HG03575 (cell line): ENCODE data around the gene GLRA2.
"Not testable (repeated sequence)": the region's sequence is repeated elsewhere in the genome, so short reads cannot be mapped to it uniquely, and the experiment has no call there.

Source experiments
- ATAC-seq: cut with Tn5 transposase; IDR thresholded peaks from one replicate; pipeline ENCODE4 v1.9.1; 2021; ENCODE audit not compliant: unreplicated experiment, insufficient number of reproducible peaks, low FRiP score; ENCODE audit errors: extremely low read depth

GLRA2 gene

GRCh38 chrX:14590216-14590615 is 60.9 kb downstream of the GLRA2 start:
- ATAC-seq = no peak

- no peak for ATAC-seq
Measured at GRCh38 chrX:14590693-14591424, 61.5 kb downstream of the GLRA2 start.

- ATAC-seq = no peak
Measured at GRCh38 chrX:14591976-14592375, 62.6 kb downstream of the GLRA2 start.

GRCh38 chrX:14594521-14594920 is 65.2 kb downstream of the GLRA2 start:
- no peak for ATAC-seq

GRCh38 chrX:14598330-14598729 is 69.0 kb downstream of the GLRA2 start:
- ATAC-seq = no peak

GRCh38 chrX:14607446-14607985 is 78.2 kb downstream of the GLRA2 start:
- ATAC-seq = no peak

- ATAC-seq = not testable (repeated sequence)
Measured at GRCh38 chrX:14612450-14612849, 83.1 kb downstream of the GLRA2 start.

- no peak for ATAC-seq
Measured at GRCh38 chrX:14616301-14616700, 87.0 kb downstream of the GLRA2 start.

- ATAC-seq = no peak
Measured at GRCh38 chrX:14616836-14617235, 87.5 kb downstream of the GLRA2 start.

GRCh38 chrX:14618177-14618965 is 89.0 kb downstream of the GLRA2 start:
- no peak for ATAC-seq

- ATAC-seq = no peak
Measured at GRCh38 chrX:14630733-14631132, 101.4 kb downstream of the GLRA2 start.

- ATAC-seq = no peak
Measured at GRCh38 chrX:14641681-14642655, 112.6 kb downstream of the GLRA2 start.

GRCh38 chrX:14660970-14661369 is 131.6 kb downstream of the GLRA2 start:
- ATAC-seq = no peak

- peak; percentile 71 for ATAC-seq
Measured at GRCh38 chrX:14670819-14671218, 141.5 kb downstream of the GLRA2 start.

GRCh38 chrX:14672611-14673172 is 143.4 kb downstream of the GLRA2 start:
- ATAC-seq = no peak

- no peak for ATAC-seq
Measured at GRCh38 chrX:14673236-14673635, 143.9 kb downstream of the GLRA2 start.

GRCh38 chrX:14673764-14674163 is 144.4 kb downstream of the GLRA2 start:
- peak; percentile 83 for ATAC-seq

- no peak for ATAC-seq
Measured at GRCh38 chrX:14675500-14675899, 146.2 kb downstream of the GLRA2 start.

GRCh38 chrX:14676431-14676830 is 147.1 kb downstream of the GLRA2 start:
- ATAC-seq = no peak
